NCI-H1694 treated with DMSO at 0.1 percent for 48 hours (cell line): ENCODE data around the gene RNF135.
"Not testable (repeated sequence)": the region's sequence is repeated elsewhere in the genome, so short reads cannot be mapped to it uniquely, and the experiment has no call there.

ENCODE experiments used
- DNase-seq: peaks from one replicate; lab custom pipeline; 2025; lab: John Stamatoyannopoulos, UW

The RNF135 gene

GRCh38 chr17:31003225-31003866 lies 32.5 kb downstream of the RNF135 start:
- no peak for DNase-seq

- DNase-seq: no peak
Observed at GRCh38 chr17:31004160-31004559, 33.3 kb downstream of the RNF135 start.

GRCh38 chr17:31007695-31008373 lies 37.0 kb downstream of the RNF135 start:
- no peak for DNase-seq

GRCh38 chr17:31008374-31009041 lies 37.7 kb downstream of the RNF135 start:
- no peak for DNase-seq

GRCh38 chr17:31009042-31009702 lies 38.3 kb downstream of the RNF135 start:
- DNase-seq: not testable (repeated sequence)

GRCh38 chr17:31010014-31010413 lies 39.2 kb downstream of the RNF135 start:
- not testable (repeated sequence) for DNase-seq

- DNase-seq: no peak
Observed at GRCh38 chr17:31013844-31014243, 43.0 kb downstream of the RNF135 start.

- no peak for DNase-seq
Observed at GRCh38 chr17:31015639-31016038, 44.8 kb downstream of the RNF135 start.

- no peak for DNase-seq
Observed at GRCh38 chr17:31019004-31019403, 48.2 kb downstream of the RNF135 start.

GRCh38 chr17:31023171-31023570 lies 52.3 kb downstream of the RNF135 start:
- not testable (repeated sequence) for DNase-seq

- DNase-seq: no peak
Observed at GRCh38 chr17:31031841-31032240, 61.0 kb downstream of the RNF135 start.

- not testable (repeated sequence) for DNase-seq
Observed at GRCh38 chr17:31035611-31036010, 64.8 kb downstream of the RNF135 start.

- not testable (repeated sequence) for DNase-seq
Observed at GRCh38 chr17:31040837-31041236, 70.0 kb downstream of the RNF135 start.

- DNase-seq: not testable (repeated sequence)
Observed at GRCh38 chr17:31042378-31042777, 71.5 kb downstream of the RNF135 start.

GRCh38 chr17:31046856-31047425 lies 76.1 kb downstream of the RNF135 start:
- not testable (repeated sequence) for DNase-seq

GRCh38 chr17:31048142-31048541 lies 77.3 kb downstream of the RNF135 start:
- no peak for DNase-seq

- no peak for DNase-seq
Observed at GRCh38 chr17:31048780-31049179, 77.9 kb downstream of the RNF135 start.
